Measurements from ENCODE around the gene ZCCHC17.
"Not testable (repeated sequence)": the region's sequence is repeated elsewhere in the genome, so short reads cannot be mapped to it uniquely, and the experiment has no call there.

ZCCHC17 gene

DNA sequence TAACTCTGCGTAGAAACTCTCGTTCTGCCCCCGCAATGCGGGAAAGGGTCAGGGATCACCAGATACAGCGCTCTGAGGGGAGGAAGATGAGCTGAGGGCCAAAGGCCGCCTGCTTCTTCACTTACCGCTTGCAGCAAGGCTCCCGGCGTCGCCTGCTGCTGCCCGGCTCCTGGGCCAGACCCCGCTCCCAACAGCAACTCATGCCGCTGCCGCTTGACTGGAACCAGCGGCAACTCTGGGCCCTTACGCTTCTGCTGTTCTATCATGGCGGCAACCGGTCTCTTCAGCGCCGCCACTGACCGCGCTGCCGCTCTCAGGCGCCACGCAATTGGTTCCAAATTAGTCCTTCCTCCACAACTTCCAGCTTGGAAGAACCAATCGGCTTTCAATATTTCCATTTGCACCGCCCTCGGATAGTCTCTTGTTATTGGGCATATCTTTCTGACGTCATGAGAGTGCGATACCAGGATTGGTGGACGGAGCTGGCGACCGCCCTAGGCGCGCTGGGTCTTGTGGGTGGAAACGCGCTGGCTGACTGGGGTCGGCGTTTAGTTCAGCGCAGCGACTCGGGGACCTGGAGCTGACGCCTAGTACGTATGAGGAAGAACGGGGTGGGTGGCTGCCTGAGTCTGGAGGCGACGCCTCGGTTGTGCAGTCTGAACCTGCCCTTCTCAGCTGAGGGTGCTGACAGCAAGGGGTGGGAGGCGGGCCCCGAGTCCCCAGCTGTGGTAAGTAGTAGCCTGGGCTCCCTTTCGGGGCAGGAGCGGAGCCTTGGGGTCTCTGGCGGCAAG lies at the start of gene ZCCHC17, which contains the start of gene SNRNP40:
ZCCHC17 (plus strand) TSS at position 547 of the 791 bp plus-strand sequence. CDS start 13,067 bp downstream, outside the sequence.
SNRNP40 (minus strand) TSS at position 303 of the 791 bp plus-strand sequence; CDS start at position 266, 37 bp downstream.
- peak; percentile 98 to 99 for DNase-seq

GRCh38 chr1:31248276-31248675 lies 48.6 kb upstream of the ZCCHC17 start:
- DNase-seq = no peak

GRCh38 chr1:31249854-31250253 lies 47.0 kb upstream of the ZCCHC17 start:
- DNase-seq = no peak

DNA sequence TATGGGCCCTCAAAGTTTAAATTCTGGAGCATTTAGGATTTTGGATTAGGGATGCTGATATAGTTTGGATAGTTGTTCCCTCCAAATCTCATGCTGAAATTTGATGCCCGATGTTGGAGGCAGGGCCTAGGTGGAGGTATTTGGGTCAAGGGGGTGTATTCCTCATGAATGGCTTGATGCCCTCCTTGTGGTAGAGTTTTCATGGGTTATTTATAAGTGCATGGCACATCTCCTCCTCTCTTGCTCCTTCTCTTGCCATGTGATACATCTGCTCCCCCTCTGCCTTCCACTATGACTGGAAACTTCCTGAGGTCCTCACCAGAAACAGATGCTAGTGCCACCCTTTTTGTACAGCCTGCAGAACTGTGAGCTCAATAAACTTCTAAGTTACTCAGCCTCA lies 39.6 kb upstream of the ZCCHC17 start:
- DNase-seq = no peak

DNA sequence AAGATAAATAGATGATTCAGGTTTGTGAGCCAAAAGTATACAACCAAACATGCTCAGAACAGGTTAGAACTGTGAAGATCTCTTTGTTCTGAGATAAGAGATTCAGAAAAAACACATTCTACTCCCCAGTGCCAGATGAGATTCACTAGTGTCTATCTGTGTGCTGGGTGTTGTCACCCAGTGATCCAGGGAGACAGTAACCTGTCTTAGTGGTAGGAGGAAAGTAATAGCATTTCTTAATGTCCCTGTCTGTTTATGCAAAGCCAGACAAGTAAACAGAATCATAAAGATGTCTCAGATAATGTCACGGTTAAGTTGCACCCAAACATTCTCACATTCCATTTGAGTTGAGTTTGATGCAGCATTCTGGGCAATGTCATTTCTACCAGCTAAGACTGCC lies 38.3 kb upstream of the ZCCHC17 start:
- no peak for DNase-seq

GRCh38 chr1:31259746-31260145 lies 37.1 kb upstream of the ZCCHC17 start:
- no peak for DNase-seq

DNA sequence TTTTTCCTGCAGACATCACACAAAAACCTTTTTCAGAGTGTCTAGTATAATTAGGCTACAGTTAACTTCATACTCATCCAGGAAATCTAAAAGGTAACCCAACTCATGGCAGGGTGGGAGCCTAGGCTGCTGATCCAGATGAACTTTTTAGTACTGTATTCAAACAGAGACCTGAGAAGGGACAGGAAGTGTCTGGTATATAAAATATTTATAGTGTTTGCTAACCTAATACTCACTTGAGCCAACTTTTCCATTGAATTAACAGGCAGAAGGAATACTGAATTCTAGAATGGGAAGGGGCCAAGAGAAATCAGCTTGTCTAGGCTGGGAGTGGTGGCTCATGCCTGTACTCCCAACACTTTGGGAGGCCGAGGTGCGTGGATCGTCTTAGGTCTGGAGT lies 34.9 kb upstream of the ZCCHC17 start:
- no peak for DNase-seq

GRCh38 chr1:31262393-31262792 lies 34.4 kb upstream of the ZCCHC17 start:
- not testable (repeated sequence) for DNase-seq

- no peak for DNase-seq
Measured at GRCh38 chr1:31263408-31263807, 33.4 kb upstream of the ZCCHC17 start.

DNA sequence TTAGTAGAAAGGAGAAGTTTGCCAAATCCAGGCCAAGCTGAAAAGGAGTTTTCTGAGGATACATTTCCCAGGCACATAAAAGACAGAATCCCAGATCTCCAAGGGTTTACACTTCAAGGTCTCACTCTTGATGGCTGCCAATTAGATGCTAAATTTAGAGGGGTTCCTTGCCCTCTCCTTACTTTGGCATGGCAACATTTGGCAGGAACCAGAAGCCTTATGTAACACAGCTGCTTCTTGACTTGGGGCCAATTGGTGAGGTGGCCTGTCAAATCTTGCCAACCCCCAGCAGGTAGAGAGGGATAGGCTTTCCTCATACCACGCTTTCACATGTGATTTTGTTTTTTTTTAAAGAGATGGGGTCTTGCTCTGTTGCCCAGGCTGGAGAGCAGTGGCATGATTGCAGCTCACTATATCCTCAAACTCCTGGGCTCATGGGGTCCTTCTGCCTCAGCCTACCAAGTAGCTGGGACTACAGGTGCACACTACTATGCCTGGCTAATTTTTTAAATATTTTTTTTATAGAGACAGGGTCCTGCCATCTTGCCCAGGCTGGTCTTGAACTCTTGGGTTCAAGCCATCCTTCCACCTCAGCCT lies 31.9 kb upstream of the ZCCHC17 start:
- DNase-seq = no peak

- DNase-seq = no peak
Measured at GRCh38 chr1:31266547-31266946, 30.3 kb upstream of the ZCCHC17 start.

- no peak for DNase-seq
Measured at GRCh38 chr1:31272369-31272768, 24.5 kb upstream of the ZCCHC17 start.

GRCh38 chr1:31273619-31274018 lies 23.2 kb upstream of the ZCCHC17 start:
- DNase-seq = no peak

DNA sequence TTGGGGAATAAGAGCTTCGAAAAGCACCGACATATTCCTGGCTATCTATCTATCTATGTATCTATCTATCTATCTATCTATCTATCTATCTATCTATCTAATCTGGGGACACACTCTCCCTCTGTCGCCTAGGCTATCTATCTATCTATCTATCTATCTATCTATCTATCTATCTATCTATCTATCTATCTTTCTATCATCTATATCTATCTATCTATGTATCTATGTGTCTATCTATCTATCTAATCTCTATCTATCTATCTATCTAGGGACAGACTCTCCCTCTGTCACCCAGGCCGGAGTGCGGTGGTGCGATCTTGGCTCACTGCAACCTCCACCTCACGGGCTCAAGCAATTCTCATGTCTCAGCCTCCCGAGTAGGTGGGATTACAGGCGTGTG lies 14.4 kb upstream of the ZCCHC17 start:
- DNase-seq = not testable (repeated sequence)

DNA sequence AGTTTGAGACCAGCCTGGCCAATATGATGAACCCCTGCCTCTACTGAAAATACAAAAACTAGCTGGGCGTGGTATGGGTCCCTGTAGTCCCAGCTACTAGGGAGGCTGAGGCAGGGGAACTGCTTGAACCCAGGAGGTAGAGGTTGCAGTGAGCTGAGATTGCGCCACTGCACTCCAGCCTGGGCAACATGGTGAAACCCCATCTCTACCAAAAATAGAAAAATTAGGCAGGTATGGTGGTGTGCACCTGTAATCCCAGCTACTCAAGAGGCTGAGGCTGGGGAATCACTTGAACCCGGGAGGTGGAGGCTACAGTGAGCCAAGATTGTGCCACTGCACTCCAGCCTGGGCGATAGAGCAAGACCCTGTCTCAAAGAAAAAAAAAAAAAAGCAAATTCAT lies 9.0 kb upstream of the ZCCHC17 start:
- DNase-seq = not testable (repeated sequence)

DNA sequence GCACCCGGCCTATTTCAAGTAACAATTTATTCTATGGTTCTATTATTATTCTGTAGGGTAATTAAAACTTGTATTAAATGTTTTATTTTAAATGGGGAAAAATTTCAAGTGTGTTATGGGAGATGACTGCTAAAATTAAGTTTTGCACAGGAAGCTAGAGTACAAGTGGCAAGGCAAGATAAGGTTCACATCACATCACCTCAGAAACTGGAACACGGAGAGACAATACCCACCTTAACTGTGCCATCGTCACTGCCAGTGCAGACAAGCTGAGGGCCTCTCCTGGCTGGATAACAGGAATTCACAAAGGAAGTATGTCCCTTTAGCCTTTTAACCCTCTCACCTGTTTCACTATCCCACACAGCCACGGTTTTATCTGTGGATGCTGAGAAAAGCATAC lies 7.8 kb upstream of the ZCCHC17 start:
- no peak for DNase-seq

GRCh38 chr1:31295874-31296485 lies 852 bp upstream of the ZCCHC17 start:
- DNase-seq = no peak

- peak; percentile 46 to 50 for DNase-seq
Measured at GRCh38 chr1:31297277-31298247, 730 bp downstream of the ZCCHC17 start.

- no peak for DNase-seq
Measured at GRCh38 chr1:31299365-31299764, 2.5 kb downstream of the ZCCHC17 start.

DNA sequence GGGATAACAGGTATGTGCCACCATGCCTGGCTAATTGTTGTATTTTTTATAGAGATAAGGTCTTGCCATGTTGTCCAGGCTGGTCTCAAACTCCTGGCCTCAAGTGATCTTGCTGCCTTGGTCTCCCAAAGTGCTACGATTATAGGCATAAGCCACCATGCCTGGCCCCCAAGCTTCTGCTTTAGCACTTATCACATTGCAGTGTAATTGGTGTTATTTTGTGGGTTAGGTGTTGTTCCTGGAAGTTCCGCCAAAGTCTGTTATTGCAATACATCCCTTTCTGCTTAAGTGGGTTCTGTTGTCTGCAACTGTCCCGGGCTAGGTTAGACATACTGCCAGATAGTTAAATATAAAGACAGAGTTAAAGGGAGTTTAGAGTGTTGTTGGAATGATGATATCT lies 3.4 kb downstream of the ZCCHC17 start:
- no peak for DNase-seq

GRCh38 chr1:31302709-31303441 lies 6.0 kb downstream of the ZCCHC17 start:
- no peak for DNase-seq

GRCh38 chr1:31306278-31306677 lies 9.4 kb downstream of the ZCCHC17 start:
- no peak for DNase-seq

All from AML-193 (cell line).